HG03558 (cell line): ENCODE results near the gene ARL3.
"Not testable (repeated sequence)": the region's sequence is repeated elsewhere in the genome, so short reads cannot be mapped to it uniquely, and the experiment has no call there.

Experiments used
- ATAC-seq: cut with Tn5 transposase; IDR thresholded peaks from one replicate; pipeline ENCODE4 v1.9.1; 2021; ENCODE audit warnings: moderate number of reproducible peaks; ENCODE audit not compliant: unreplicated experiment; ENCODE audit errors: extremely low read depth

ARL3 gene

GRCh38 chr10:102712089-102712488 is 2.1 kb downstream of the ARL3 start:
- no peak for ATAC-seq

- ATAC-seq: no peak
These were observed 3.6 kb downstream of the ARL3 start for GRCh38 chr10:102710609-102711008.

GRCh38 chr10:102705531-102705930 is 8.7 kb downstream of the ARL3 start:
- no peak for ATAC-seq

- ATAC-seq: no peak
These were observed 9.3 kb downstream of the ARL3 start for GRCh38 chr10:102704915-102705314.

GRCh38 chr10:102702742-102703141 is 11.5 kb downstream of the ARL3 start:
- ATAC-seq: no peak

GRCh38 chr10:102701796-102702195 is 12.4 kb downstream of the ARL3 start:
- ATAC-seq: no peak

GRCh38 chr10:102701272-102701671 is 12.9 kb downstream of the ARL3 start:
- ATAC-seq: no peak

- no peak for ATAC-seq
These were observed 15.3 kb downstream of the ARL3 start for GRCh38 chr10:102698894-102699293.

- no peak for ATAC-seq
These were observed 17.5 kb downstream of the ARL3 start for GRCh38 chr10:102696736-102697135.

- not testable (repeated sequence) for ATAC-seq
These were observed 18.8 kb downstream of the ARL3 start for GRCh38 chr10:102695401-102695800.

GRCh38 chr10:102691285-102692066 is 22.7 kb downstream of the ARL3 start:
- ATAC-seq: no peak

GRCh38 chr10:102683736-102684135 is 30.5 kb downstream of the ARL3 start:
- ATAC-seq: no peak

- no peak for ATAC-seq
These were observed 31.2 kb downstream of the ARL3 start for GRCh38 chr10:102682981-102683380.

- ATAC-seq: no peak
These were observed 31.8 kb downstream of the ARL3 start for GRCh38 chr10:102682416-102682815.

- no peak for ATAC-seq
These were observed 32.5 kb downstream of the ARL3 start for GRCh38 chr10:102681696-102682095.

- no peak for ATAC-seq
These were observed 34.6 kb downstream of the ARL3 start for GRCh38 chr10:102679596-102679995.

- no peak for ATAC-seq
These were observed 35.3 kb downstream of the ARL3 start for GRCh38 chr10:102678842-102679289.

- ATAC-seq: no peak
These were observed 36.2 kb downstream of the ARL3 start for GRCh38 chr10:102678068-102678400.

GRCh38 chr10:102677331-102678067 is 36.7 kb downstream of the ARL3 start:
- ATAC-seq: no peak

- no peak for ATAC-seq
These were observed 37.5 kb downstream of the ARL3 start for GRCh38 chr10:102676534-102677315.
